IPS-NIHi7 (cell line): ENCODE measurements around the gene DOHH.
"Not testable (repeated sequence)": the region's sequence is repeated elsewhere in the genome, so short reads cannot be mapped to it uniquely, and the experiment has no call there.

ENCODE experiments used
- DNase-seq: peaks from one replicate; pipeline ENCODE4 v3.0.0; 2012; ENCODE audit warnings: mixed read lengths; ENCODE audit errors: extremely low spot score

DOHH gene

GRCh38 chr19:3519126-3519525, 18.7 kb upstream of the DOHH start:
- no peak for DNase-seq

GRCh38 chr19:3518659-3519058, 18.2 kb upstream of the DOHH start:
- no peak for DNase-seq

- DNase-seq = peak; percentile 67
Measured at GRCh38 chr19:3518255-3518654, 17.8 kb upstream of the DOHH start.

- DNase-seq = no peak
Measured at GRCh38 chr19:3517638-3518037, 17.2 kb upstream of the DOHH start.

DNA sequence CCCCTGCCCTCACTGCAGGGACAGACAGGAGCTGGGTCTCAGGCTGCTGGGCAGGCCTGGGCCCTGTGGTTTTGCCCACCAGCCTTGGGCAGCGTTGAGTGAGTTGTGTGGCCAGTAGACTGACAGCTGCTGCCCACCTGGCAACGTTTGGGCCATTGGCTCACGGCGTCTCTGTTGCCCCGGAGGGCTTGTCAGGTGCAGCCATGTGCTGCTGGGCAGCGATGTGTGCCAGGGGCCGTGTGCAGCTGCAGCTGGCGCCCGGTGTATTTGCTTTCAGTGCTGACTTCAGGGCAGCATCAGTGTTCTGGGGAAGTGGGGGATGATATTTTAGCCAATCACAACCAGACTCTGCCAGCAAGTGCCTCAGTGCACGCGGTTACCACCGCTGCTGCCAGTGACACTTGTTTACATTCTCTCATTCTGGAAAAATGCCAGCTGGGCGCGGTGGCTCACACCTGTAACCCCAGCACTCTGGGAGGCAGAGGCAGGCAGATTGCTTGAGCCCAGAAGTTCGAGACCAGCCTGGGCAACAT, 16.3 kb upstream of the DOHH start:
- no peak for DNase-seq

DNA sequence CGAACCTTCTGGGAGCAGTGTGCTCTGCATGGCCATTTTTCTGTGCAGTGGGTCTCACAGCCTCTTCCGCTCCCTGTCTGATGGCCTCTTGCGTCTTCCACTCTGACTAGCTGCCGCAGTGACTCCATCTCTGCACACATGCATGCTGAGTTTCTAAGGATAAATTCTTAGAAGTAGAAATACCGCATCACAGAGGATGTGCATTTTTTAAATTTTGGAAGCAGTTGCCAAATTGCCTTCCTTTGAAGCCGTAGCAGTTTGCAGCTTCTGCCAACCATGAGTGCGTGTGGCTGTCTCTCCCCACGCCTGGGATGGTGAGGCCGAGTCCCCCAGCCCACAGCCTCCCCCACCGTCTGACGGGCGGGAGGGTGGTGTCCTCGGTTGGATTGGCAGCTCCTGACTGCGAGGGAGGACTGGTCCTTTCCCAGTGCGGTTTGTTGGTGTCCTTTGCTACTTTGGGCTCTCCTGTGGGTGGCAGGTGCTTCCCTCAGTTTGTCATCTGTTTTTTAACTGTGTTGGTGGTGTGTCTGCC, 15.5 kb upstream of the DOHH start:
- DNase-seq = no peak

GRCh38 chr19:3514930-3515329, 14.5 kb upstream of the DOHH start:
- no peak for DNase-seq

- DNase-seq = no peak
Measured at GRCh38 chr19:3513229-3514140, 13.0 kb upstream of the DOHH start.

GRCh38 chr19:3512562-3513228, 12.2 kb upstream of the DOHH start:
- no peak for DNase-seq

DNA sequence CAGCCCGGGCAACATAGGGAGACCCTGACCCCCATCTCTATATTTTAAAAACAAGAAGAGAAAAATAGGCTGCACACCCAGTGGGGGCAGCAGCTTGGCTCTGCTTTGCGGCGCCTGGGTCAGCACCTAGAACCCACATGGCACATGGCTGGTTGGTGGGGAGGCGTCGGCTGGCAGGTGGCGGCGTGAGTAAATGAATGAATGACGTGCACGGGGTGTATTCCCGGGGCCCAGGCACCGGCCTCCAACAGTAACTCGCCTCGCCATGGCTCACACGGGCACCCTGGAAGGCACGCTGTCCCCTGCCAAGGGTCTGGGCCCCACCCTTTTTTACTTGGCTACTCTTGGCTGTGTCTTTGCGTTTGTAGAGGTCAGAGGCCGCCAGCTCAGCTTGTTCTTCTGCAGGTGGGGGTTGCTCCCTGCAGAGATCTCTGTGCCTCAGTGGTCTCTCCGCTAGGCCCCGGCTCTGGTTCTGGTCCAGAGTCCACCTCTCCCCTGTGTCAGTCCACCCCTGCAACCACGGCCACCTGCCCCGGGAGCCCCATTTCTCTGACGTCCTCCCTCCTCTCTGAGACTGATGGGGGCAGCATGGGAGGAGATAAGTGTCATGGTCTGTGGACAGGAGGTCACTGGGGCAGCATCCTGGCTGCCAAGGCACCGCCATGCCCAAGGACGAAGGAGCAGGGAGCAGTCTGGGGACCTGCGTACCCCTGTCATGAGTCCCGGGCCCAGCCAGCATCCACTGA, 11.2 kb upstream of the DOHH start:
- no peak for DNase-seq

DNA sequence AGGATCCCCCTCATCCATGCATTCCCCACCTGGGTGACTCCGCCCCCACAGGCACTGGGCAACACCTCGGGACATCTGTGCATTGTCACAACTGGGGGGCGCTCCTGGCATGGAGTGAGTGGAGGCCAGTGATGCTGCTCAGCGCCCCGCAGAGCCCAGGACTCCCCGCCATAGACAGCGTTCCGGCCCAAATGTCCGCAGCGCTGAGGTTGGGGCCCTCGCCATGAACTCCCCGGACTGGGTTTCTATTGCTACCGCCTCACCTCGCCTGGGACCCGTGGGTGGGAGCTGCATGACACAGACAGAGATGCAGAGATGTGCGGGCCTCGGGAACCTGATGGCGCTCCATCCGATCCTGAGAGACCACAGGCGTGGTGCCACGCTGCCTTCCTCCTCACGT, 10.3 kb upstream of the DOHH start:
- DNase-seq = no peak

DNA sequence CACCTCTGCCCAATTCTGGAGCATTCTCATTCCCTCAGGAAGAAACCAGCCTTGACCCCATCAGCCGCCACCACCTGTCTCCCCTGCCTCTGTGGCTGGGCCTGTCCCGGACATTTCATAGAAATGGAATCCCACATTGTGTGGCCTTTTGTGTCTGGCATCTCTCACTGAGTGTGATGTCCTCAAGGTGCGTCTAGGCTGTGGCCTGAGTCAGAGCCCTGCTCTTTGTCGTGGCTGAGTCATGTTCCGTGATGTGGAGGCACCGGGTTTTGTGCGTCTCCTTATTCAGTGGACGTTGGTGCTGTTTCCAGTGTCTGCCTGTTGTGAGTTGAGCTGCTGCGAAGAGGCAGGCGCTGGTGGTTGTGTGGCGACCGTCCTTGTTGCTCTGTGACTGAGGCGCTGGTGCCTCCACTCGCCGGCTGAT, 9.1 kb upstream of the DOHH start:
- DNase-seq = no peak

DNA sequence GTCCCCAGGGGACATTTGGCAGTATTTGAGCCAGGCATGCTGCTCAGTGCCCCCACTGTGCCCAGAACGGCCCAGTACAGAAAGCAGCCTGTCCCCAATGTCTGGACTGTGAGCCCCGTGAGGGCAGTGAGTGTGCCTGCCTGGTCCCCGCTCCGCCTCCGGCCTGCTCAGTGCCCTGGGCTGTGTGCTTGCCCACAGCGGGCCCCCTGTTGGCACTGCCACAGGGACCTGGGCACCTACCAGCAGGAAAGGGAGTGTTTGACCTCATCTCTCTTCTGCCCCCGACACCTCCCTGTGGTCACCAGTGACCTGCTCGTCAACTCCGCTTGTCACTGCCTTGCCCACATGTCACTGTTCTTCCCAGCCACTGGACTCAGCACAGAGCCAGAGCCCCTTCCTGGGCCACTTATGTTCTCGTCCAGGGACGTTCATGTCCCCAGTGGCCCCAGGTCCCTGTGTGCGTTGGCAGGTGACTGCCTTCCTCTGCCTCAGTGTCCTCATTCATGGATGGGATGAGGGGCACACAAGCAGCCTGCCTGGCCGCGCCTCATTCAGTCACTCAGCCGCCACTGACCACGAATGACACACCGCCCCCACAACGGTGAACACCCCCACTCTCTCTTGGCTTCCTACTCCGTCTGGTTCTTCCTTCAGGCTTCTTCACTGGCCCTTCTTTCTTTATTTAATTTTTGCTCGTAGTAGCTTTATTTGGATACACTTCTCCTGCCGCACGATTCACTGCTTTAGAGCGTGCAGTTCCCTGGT, 8.5 kb upstream of the DOHH start:
- DNase-seq = no peak

GRCh38 chr19:3508121-3508661, 7.7 kb upstream of the DOHH start:
- not testable (repeated sequence) for DNase-seq

- peak; percentile 70 for DNase-seq
Measured at GRCh38 chr19:3507371-3508120, 7.1 kb upstream of the DOHH start.

- no peak for DNase-seq
Measured at GRCh38 chr19:3506384-3507340, 6.2 kb upstream of the DOHH start.

GRCh38 chr19:3505598-3506383, 5.3 kb upstream of the DOHH start, which contains the start of gene FZR1:
Gene FZR1 (plus strand): TSS chr19:3506311. CDS start chr19:3522990, 16,679 bp downstream.
- DNase-seq = peak; percentile 98

DNA sequence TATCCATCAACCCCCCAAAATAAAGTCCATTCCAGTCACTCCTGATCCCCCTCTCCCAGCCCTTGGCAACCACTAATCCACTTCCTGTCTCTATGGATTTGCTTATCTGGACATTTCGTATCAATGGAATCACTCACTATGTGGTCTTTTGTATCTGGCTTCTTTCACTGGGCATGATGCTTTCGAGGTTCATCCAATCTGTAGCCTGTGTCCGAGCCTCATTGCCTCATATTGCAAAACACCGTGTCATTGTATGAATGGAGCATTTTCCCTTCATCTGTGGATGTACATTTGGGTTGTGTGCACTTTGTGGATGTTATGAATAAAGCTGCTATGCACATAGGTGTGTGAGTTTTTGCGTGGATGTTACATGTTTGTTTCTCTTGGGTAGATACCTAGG, 4.3 kb upstream of the DOHH start:
- no peak for DNase-seq
